Tibial nerve (tissue), 3 donors: Measurements from ENCODE around the gene MTFR1L.

Experiments used
- CTCF ChIP-seq, 5 experiments: fragments of 200-600 bp in 3 of 5; fragments of 450-650 bp in 2 of 5; sonication (generic) in 3 of 5; IDR thresholded peaks; one replicate each; pipeline ENCODE4 v1.5.1; 2016 to 2019; ENCODE audit warnings: antibody characterized with exemption in 5 of 5, mild to moderate bottlenecking in 3 of 5, moderate library complexity in 2 of 5
- POLR2A ChIP-seq, 2 donors: fragments of 450-650 bp; IDR thresholded peaks; one replicate each; pipeline ENCODE4 v1.6.1; 2017; ENCODE audit warnings: antibody characterized with exemption in 2 of 2, mild to moderate bottlenecking in 2 of 2, moderate library complexity in 2 of 2

- no peak for TF ChIP-seq CTCF (IDR thresholded peaks at IDR 0.05)
- no peak for TF ChIP-seq POLR2A (IDR thresholded peaks at IDR 0.05)
Measured at GRCh38 chr1:25784575-25785051, 35.1 kb upstream of the MTFR1L start.
